Astrocyte of the spinal cord (primary cell): Measurements from ENCODE around the gene MEF2D.

Source experiments
- DNase-seq: peaks from one replicate; pipeline ENCODE4 v3.0.0; 2011; ENCODE audit warnings: low read depth, low spot score
- H3K4me3 ChIP-seq: 2 replicates; pipeline ENCODE4 v1.5.1; 2011; ENCODE audit warnings: low read depth, mild to moderate bottlenecking, low read length, moderate library complexity
- CTCF ChIP-seq: IDR thresholded peaks from 2 replicates; pipeline ENCODE4 v1.5.1; 2012; ENCODE audit warnings: low read depth, mild to moderate bottlenecking, low read length, inconsistent platforms
- in situ Hi-C: cut with HindIII; loops from 2 replicates; pipeline ENCODE4 v1.10.0; 2017; ENCODE audit warnings: low sequenced_read_pairs

The MEF2D gene

DNA sequence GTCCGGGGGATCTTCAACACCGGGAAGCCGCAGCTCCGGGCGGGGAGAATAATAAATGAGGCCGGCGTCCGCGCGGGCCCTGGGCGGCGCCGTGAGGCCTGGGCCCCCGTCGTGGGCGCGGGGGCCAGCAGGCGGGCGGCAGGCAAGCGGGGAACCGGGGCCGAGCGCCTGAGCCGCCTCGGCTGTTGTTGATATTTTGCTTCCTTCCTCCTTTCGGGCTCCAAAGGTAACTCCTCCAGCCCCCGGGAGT is at the start of gene MEF2D:
Gene MEF2D, minus strand, starts transcription at position 233 of the 250 bp plus-strand sequence. CDS start 17,483 bp downstream, outside the sequence.
- no peak for TF ChIP-seq CTCF
- DNase-seq = no peak
- H3K4me3 ChIP-seq = peak within 1 kb of the TSS; percentile 100
- in situ Hi-C loops = no loop called here

DNA sequence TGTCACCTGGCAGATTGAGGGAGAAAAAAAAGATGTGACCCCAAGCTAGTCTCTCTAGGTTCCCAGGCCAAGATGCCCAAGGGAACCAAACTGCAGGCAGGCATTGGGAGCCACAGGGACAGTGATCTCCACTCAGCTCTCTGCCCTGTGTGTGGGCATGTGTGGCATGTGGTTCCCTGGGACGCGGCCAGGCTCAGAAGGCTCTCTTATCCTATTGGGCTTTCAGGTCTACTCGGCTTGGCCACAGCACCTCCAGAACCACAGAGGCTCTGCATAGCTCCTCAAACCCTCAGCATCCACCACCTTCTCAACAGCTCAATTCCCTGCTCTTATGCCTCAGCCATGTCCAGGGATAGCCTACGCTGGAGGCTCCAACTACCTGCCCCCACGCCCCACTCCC is 49.8 kb upstream of the MEF2D start:
- in situ Hi-C loops = no loop called here
- no peak for DNase-seq
- no peak overlapping the region for H3K4me3 ChIP-seq
- no peak for TF ChIP-seq CTCF

- H3K4me3 ChIP-seq = no peak overlapping the region
- in situ Hi-C loops = no loop called here
- DNase-seq = no peak
- no peak for TF ChIP-seq CTCF
Observed at GRCh38 chr1:156549831-156550230, 49.3 kb upstream of the MEF2D start.

DNA sequence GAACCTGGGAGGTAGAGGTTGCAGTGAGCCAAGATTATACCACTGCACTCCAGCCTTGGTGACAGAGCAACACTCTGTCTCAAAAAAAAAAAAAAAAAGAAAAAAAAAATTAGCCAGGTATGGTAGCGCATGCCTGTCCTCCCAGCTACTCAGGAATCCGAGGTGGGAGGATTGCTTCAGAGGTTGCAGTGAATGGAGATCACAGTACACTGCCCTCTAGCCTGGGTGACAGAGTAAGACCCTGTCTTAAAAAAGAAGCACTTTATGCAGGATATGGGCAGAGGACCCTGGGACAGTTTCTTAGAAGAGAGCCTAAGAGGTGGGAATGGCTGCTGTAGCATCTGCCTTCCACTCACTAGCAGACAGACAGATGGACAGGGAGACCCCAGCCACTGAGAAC is 48.8 kb upstream of the MEF2D start:
- TF ChIP-seq CTCF = no peak
- no peak for DNase-seq
- H3K4me3 ChIP-seq = no peak overlapping the region
- in situ Hi-C loops = no loop called here

- DNase-seq = no peak
- no peak for TF ChIP-seq CTCF
- in situ Hi-C loops = no loop called here
- H3K4me3 ChIP-seq = no peak overlapping the region
Observed at GRCh38 chr1:156547982-156548381, 47.4 kb upstream of the MEF2D start.

GRCh38 chr1:156547434-156547833 is 46.9 kb upstream of the MEF2D start:
- in situ Hi-C loops = no loop called here
- no peak for TF ChIP-seq CTCF
- DNase-seq = no peak

DNA sequence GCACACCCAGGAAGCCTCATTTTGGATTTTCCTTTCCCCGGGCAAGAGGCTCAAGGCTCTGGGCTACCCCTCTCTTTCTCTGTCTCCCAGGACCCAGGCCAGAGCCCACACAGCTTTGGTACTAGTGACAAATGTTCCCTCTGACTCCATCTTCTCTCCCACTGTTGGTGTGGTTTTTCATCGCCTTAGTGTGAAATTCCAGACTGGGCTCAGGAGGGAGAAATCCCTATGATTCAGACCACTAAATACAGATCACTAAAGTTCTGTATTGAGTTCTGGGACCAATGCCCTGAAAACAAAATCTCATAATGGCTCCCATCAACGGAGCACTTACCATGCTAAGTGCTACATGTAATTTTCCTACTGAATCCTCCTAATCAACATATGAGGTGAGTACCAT is 45.7 kb upstream of the MEF2D start:
- DNase-seq = no peak
- TF ChIP-seq CTCF = no peak
- no peak overlapping the region for H3K4me3 ChIP-seq
- in situ Hi-C loops = no loop called here

More at GRCh38 chr1:156547434-156547833, 46.9 kb upstream of the MEF2D start:
- H3K4me3 ChIP-seq = no peak overlapping the region
